ENCODE data around the gene DTX2.
"Not testable (repeated sequence)": the region's sequence is repeated elsewhere in the genome, so short reads cannot be mapped to it uniquely, and the experiment has no call there.

GRCh38 chr7:76442664-76443446 is 18.7 kb upstream of the DTX2 start:
- TF ChIP-seq POLR2A (IDR thresholded peaks at IDR 0.05; ENCODE audit: borderline replicate concordance, extremely low read depth, insufficient read depth, insufficient read length); EZH2 (IDR thresholded peaks at IDR 0.05); CTCF (IDR thresholded peaks at IDR 0.05 in 2 of 3, conservative IDR thresholded peaks at IDR 0.05 in 1 of 3; ENCODE audit: borderline replicate concordance in 1 of 3, insufficient read depth in 1 of 3, low read depth in 2 of 3, low read length in 2 of 3): not testable (repeated sequence)

Measured in HCT116 (cell line).